ENCODE data around the gene WASF3.
A peak's percentile ranks its signal among the peaks of the same experiment; 100 is the strongest.

Gene WASF3

GRCh38 chr13:26590379-26590778 is 32.9 kb downstream of the WASF3 start:
- DNase-seq (ENCODE audit: low spot score) = no peak

- no peak for DNase-seq (ENCODE audit: low spot score)
These were observed 33.5 kb downstream of the WASF3 start for GRCh38 chr13:26590951-26591350.

- no peak for DNase-seq (ENCODE audit: low spot score)
These were observed 34.2 kb downstream of the WASF3 start for GRCh38 chr13:26591672-26592071.

GRCh38 chr13:26593661-26594060 is 36.2 kb downstream of the WASF3 start:
- DNase-seq (ENCODE audit: low spot score) = no peak

- no peak for DNase-seq (ENCODE audit: low spot score)
These were observed 36.9 kb downstream of the WASF3 start for GRCh38 chr13:26594363-26594762.

- no peak for DNase-seq (ENCODE audit: low spot score)
These were observed 39.0 kb downstream of the WASF3 start for GRCh38 chr13:26596458-26596857.

GRCh38 chr13:26599403-26599802 is 41.9 kb downstream of the WASF3 start:
- no peak for DNase-seq (ENCODE audit: low spot score)

GRCh38 chr13:26599860-26600259 is 42.4 kb downstream of the WASF3 start:
- no peak for DNase-seq (ENCODE audit: low spot score)

GRCh38 chr13:26600343-26600742 is 42.9 kb downstream of the WASF3 start:
- no peak for DNase-seq (ENCODE audit: low spot score)

GRCh38 chr13:26601669-26602068 is 44.2 kb downstream of the WASF3 start:
- DNase-seq (ENCODE audit: low spot score) = peak; percentile 62

- DNase-seq (ENCODE audit: low spot score) = no peak
These were observed 45.3 kb downstream of the WASF3 start for GRCh38 chr13:26602783-26603182.

GRCh38 chr13:26604784-26605545 is 47.5 kb downstream of the WASF3 start:
- DNase-seq (ENCODE audit: low spot score) = no peak

- no peak for DNase-seq (ENCODE audit: low spot score)
These were observed 48.4 kb downstream of the WASF3 start for GRCh38 chr13:26605845-26606244.

GRCh38 chr13:26606631-26607030 is 49.1 kb downstream of the WASF3 start:
- no peak for DNase-seq (ENCODE audit: low spot score)

GRCh38 chr13:26614721-26615120 is 57.2 kb downstream of the WASF3 start:
- no peak for DNase-seq (ENCODE audit: low spot score)

GRCh38 chr13:26616126-26616525 is 58.6 kb downstream of the WASF3 start:
- DNase-seq (ENCODE audit: low spot score) = no peak

- DNase-seq (ENCODE audit: low spot score) = no peak
These were observed 61.2 kb downstream of the WASF3 start for GRCh38 chr13:26618726-26619125.

GRCh38 chr13:26619358-26619757 is 61.9 kb downstream of the WASF3 start:
- peak; percentile 38 for DNase-seq (ENCODE audit: low spot score)

GRCh38 chr13:26621731-26622401 is 64.4 kb downstream of the WASF3 start:
- no peak for DNase-seq (ENCODE audit: low spot score)

- no peak for DNase-seq (ENCODE audit: low spot score)
These were observed 65.6 kb downstream of the WASF3 start for GRCh38 chr13:26623125-26623524.

GRCh38 chr13:26624572-26624971 is 67.1 kb downstream of the WASF3 start:
- no peak for DNase-seq (ENCODE audit: low spot score)

- DNase-seq (ENCODE audit: low spot score) = no peak
These were observed 68.8 kb downstream of the WASF3 start for GRCh38 chr13:26626271-26626670.

- DNase-seq (ENCODE audit: low spot score) = no peak
These were observed 71.2 kb downstream of the WASF3 start for GRCh38 chr13:26628706-26629105.

Data from kidney capillary endothelial cell (primary cell).